HPDE6-E6E7 (cell line): Measurements from ENCODE around the gene APBA2.

Experiments used
- DNase-seq: peaks from one replicate; pipeline ENCODE4 v3.0.0; 2011; ENCODE audit warnings: missing footprints; ENCODE audit errors: extremely low spot score

The APBA2 gene

GRCh38 chr15:28896951-28897350, 11.2 kb downstream of the APBA2 start:
- DNase-seq = peak; percentile 20

DNA sequence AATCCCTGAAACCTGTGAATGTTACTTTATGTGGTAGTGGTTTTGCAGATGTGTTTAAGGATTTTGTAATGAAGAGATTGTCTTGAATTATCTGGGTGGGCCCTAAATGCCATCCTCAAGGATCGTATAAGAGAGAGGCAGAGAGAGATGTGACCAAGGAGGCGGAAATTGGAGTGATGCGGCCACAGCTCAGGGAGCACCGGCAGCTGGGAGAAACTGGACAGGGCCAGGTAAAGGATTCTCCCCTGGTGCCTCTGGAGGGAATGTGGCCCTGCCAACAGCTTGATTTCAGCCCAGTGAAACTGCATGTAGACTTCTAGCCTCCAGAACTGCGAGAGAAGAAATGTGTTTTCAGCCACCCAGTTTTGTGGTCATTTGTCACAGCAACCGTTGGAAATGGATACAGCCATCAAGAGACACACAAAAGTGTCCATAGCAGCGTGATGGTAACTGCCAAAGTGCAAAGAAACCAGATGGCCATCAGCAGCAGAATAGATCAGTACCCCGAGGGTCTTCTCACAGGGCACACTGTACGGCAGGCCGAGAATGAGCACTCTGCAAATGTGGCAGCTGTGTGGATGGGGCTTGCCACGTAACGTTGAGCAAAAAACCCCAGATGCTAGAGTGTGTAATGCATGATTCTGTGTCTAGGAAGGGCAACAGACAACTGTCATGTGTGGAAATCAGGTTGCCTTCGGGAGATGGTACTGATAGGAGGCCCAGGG, 12.2 kb downstream of the APBA2 start:
- no peak for DNase-seq

DNA sequence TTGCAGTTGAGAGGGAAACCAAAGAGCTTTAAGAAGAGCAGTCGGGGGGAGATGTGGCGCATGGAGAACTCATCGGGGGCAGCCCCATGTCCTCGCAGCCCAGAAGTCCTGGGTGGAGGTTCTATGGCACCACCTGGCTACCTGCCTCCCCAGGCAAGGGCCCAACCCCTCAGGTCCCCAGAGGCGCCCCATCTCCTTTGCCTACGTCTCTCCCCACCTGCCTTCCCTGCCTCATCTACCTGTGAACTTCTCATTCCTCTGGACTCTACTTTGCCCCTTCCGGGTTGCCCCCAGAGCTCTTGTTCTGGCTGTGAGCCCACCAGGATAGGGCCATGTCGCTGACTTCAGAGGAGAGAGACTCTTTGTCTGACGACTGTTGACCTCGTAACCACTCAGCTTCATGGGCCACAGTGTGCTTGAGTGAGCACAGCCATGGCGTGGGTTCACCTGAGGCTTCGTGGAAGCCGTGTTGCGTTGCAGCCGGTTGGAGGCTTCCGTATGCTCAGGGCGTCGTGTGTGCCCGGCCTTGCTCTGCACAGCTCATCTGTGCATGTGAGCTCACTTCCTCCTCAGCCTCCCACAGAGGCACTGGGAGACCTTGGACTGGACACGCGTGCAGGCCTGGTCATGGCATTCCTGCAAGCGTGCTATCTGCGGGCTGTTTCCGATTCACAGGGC, 13.4 kb downstream of the APBA2 start:
- no peak for DNase-seq

GRCh38 chr15:28900041-28900891, 14.5 kb downstream of the APBA2 start:
- DNase-seq = no peak

- no peak for DNase-seq
These were observed 15.3 kb downstream of the APBA2 start for GRCh38 chr15:28900892-28901586.

DNA sequence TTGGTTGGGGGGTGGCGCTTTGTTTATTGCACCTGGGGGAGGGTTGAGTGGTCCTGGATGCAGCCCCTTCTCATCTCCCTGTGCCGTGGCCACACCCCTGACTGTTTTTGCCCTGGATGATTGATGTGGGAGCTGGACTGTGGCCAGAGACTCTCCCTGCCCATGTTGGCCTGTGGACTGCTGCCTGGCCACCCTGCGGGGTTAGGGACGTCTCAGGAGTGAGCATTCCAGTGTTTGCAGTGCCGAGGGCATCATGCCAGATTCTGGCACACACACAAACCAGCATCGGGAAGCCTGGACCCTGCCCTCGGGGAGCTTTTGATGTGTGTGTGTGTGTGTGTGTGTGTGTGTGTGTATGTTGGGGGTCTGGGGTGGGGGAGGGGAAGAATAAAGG, 15.8 kb downstream of the APBA2 start:
- DNase-seq = no peak

DNA sequence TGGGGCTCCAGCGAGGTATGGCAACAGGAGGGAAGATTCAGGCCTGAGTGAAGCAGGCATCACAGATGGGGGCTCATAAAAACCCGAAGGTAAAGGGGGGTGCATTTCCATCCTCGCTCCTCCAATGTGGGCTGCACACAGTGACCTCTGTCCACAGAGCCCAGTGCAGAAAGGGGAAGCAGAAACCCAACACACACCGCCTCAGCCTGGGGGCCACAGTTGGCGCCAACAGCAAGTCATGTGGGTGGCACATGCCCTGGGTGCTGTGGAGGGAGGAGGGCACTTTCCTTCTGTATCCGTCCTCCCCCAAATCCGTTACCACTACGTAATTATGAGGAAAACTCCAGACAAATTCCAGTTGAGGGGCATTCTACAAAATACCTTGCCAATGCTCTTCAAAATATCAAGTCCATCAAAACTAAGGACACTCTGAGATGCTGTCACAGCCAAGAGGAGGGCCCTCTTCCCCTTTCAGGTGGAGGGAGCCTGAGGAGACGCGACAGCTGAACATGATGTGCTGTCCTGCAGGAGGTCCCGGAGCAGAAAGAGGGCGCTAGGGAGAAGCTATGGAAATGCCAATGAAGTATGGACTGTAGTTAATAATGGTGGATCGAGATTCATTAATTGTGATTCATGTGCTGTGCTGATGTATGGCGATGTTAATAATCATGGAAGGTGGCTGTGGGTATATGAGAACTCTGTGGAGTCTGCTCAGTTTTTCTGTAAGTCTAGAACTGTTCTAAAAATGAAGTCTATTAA, 16.4 kb downstream of the APBA2 start:
- DNase-seq = no peak

- no peak for DNase-seq
These were observed 17.1 kb downstream of the APBA2 start for GRCh38 chr15:28902856-28903255.

- no peak for DNase-seq
These were observed 17.8 kb downstream of the APBA2 start for GRCh38 chr15:28903555-28903954.

DNA sequence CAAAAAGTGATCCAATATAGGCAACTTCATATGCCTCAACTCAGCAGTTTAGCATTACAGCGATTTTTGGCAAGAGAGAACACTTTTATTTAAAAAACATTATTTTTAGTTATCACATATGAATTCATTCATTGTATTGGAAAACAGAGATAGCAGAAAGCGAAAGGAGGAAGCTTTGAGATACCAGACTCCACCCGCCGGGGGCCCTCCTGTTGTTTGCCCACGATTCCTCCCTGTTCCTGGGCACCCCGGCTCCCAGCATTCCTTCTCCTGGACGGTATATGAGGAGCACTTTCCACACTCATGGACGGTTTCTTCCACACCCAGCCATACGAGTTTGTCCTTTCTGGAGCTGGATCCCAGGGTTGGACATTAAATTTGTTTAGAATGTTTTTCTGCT, 18.2 kb downstream of the APBA2 start:
- DNase-seq = no peak

GRCh38 chr15:28904541-28905315, 19.0 kb downstream of the APBA2 start:
- DNase-seq = no peak

DNA sequence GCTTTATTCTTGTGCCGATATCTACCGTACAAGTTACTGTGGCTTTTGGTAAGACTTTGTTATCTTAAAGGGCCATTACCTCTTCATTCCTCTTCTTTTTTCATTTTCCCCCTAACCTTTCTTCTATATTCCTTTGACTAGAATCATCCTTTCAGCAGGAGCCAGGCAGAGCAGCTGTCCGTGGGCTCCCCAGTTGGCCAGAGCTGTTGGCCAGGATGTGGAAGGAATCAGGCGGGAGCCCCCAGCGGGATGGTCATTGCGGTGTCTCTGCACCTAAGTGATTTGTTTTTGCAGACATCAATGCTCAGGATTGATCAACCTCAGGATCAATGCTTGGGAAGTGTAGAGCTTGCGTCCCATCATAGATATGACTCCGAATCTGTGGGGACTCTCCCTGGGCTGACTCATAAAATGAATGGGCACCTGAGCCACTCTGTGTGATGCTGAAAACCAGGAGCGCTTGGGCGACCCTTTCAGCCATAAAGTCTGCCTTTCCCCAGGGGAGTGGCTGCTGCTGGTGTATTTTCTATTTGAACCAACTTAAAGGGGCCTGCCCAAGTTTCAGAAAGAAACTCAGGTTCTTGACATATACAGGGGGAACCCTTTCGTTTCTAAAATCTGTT, 21.7 kb downstream of the APBA2 start:
- no peak for DNase-seq

DNA sequence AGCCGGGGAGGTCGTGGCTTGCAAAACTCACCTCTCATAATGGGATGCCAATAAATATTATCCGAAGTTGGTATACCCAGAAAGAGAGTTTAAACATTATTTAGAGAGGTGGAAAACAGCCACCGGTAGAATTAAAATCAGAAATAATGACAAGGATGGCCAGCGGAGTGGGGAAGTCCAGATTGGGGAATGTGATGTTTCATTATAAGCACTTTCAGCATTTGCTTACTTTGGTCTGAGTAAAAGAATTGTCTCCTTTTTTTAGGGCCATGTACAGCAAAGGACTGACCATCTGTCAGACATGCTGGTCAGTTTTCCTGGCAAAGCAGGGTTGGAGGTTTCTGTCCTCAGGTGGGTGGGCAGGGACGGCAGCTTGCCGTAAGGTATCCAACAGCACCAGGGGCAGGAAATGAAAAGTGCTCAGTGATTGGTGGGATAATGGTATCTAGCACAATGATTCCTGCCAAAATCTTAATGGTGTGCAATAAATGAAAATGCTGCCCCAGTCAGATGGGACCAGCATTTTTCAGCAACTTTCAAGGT, 24.3 kb downstream of the APBA2 start:
- no peak for DNase-seq

DNA sequence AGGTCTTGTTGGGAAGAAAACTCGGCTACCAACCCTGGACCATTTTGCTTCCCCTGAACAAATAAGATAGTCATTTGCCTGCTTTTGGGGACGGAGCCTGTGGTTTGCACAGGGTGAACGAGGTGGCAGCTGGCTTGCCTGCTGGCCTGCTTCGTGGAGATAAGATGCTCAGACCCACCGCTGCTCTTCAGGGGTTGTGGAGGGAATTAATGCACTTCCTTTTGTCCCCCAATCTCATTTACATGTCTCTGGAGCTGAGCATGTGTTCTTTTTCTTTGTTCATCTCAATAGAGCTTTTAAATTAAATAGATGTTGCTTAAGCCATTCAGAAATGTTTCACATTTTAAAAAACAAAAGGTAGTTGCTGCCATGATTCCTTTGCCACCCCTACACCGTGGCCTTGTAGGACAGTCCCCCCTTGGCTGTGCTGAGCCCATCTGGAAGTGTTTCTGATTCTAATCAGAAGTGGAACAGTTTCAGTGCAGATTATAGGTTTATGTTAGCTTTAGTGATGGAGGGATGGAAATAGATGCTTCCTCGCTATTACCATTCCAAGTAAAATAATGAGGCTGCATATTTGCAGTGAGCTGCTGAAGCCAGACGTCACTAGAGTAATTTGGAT, 25.6 kb downstream of the APBA2 start:
- DNase-seq = no peak

DNA sequence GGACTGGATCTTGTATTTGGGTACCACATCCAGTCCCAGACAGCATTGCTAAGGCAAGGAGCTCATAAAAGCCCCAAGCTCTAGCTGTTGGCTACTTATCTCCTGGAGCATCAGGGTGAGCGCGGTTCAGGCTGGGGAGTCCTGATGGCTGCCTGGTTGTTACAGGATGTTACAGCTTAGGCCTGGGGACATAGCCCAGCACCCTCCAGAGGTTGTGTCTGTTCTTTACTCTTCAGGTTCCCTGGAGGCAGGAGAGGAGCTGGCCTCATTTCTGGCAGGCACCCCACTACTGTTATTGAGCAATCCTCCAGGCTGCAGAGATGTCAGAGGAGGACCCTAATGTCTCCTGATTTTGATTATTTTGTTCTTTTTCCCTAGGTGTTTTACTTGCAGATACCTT, 26.6 kb downstream of the APBA2 start:
- no peak for DNase-seq

GRCh38 chr15:28913171-28913765, 27.5 kb downstream of the APBA2 start:
- no peak for DNase-seq

DNA sequence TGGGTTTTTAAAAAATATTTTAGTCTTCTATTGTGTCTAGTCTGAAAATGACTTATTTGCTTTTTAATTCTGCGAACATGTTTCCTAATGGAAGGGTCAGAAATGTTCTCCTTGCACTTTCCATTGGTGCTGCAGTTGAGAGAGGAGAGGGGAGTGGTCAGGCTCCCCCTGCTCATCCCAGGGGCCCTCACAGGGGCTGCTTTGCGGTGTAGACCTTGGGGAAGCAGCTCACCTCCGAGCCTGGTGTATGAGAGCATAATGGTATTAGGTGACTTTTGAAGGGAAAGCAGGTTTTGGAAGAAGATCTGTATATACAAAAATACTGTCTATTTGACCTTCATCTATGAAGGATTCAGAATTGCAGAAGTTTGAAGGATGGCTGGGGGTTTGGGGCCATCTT, 28.3 kb downstream of the APBA2 start:
- DNase-seq = no peak

DNA sequence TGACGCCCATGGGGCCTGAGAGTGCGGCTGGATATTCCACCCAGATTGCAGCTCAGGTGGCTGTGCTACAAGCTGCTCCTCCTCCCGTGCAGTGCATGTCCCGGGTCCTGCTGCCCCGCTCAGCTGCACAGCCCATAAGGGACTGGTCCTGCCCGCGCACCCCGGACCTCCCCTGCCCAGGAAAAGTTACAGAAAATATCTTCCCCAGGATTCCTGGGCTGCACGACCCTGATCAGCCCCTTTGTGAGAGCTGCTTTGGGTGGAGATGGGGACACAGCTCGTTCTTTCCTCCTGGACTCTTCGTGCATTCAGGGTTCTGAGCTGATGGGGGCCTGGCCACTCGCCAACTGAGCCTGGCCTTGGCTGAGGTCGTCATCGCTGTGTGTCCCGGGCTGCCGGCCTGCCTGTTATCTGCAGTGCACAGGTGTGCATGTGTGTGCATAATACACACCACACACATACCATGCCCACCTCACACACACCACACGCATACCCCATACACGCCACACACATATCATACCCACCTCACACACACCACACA, 28.8 kb downstream of the APBA2 start:
- no peak for DNase-seq
